Measurements from ENCODE around the gene LTN1.

LTN1 gene

GRCh38 chr21:28910280-28910887 lies 82.3 kb downstream of the LTN1 start:
- H3K4me3 ChIP-seq (ENCODE audit: low read length): no peak overlapping the region
- no peak for DNase-seq (ENCODE audit: low read depth)
- no peak for TF ChIP-seq CTCF (IDR thresholded peaks at IDR 0.05; ENCODE audit: insufficient read depth, low read depth, low read length, missing control alignments)

- TF ChIP-seq CTCF (IDR thresholded peaks at IDR 0.05; ENCODE audit: insufficient read depth, low read depth, low read length, missing control alignments): no peak
- DNase-seq (ENCODE audit: low read depth): no peak
- no peak overlapping the region for H3K4me3 ChIP-seq (ENCODE audit: low read length)
Observed at GRCh38 chr21:28908351-28908750, 84.3 kb downstream of the LTN1 start.

- no peak overlapping the region for H3K4me3 ChIP-seq (ENCODE audit: low read length)
- no peak for TF ChIP-seq CTCF (IDR thresholded peaks at IDR 0.05; ENCODE audit: insufficient read depth, low read depth, low read length, missing control alignments)
- no peak for DNase-seq (ENCODE audit: low read depth)
Observed at GRCh38 chr21:28906841-28907240, 85.8 kb downstream of the LTN1 start.

GRCh38 chr21:28906236-28906635 lies 86.4 kb downstream of the LTN1 start:
- H3K4me3 ChIP-seq (ENCODE audit: low read length): no peak overlapping the region
- DNase-seq (ENCODE audit: low read depth): no peak
- no peak for TF ChIP-seq CTCF (IDR thresholded peaks at IDR 0.05; ENCODE audit: insufficient read depth, low read depth, low read length, missing control alignments)

- TF ChIP-seq CTCF (IDR thresholded peaks at IDR 0.05; ENCODE audit: insufficient read depth, low read depth, low read length, missing control alignments): no peak
- no peak for DNase-seq (ENCODE audit: low read depth)
- no peak overlapping the region for H3K4me3 ChIP-seq (ENCODE audit: low read length)
Observed at GRCh38 chr21:28904961-28905435, 87.7 kb downstream of the LTN1 start.

- H3K4me3 ChIP-seq (ENCODE audit: low read length): no peak overlapping the region
- DNase-seq (ENCODE audit: low read depth): no peak
- TF ChIP-seq CTCF (IDR thresholded peaks at IDR 0.05; ENCODE audit: insufficient read depth, low read depth, low read length, missing control alignments): no peak
Observed at GRCh38 chr21:28903448-28903847, 89.2 kb downstream of the LTN1 start.

- no peak for TF ChIP-seq CTCF (IDR thresholded peaks at IDR 0.05; ENCODE audit: insufficient read depth, low read depth, low read length, missing control alignments)
- no peak overlapping the region for H3K4me3 ChIP-seq (ENCODE audit: low read length)
- no peak for DNase-seq (ENCODE audit: low read depth)
Observed at GRCh38 chr21:28900481-28900880, 92.2 kb downstream of the LTN1 start.

Data from epithelial cell of esophagus (primary cell).